GM21825 (cell line): ENCODE measurements around the gene CARD8.
A peak's percentile ranks its signal among the peaks of the same experiment; 100 is the strongest.
"Not testable (repeated sequence)": the region's sequence is repeated elsewhere in the genome, so short reads cannot be mapped to it uniquely, and the experiment has no call there.

Source experiments
- ATAC-seq: cut with Tn5 transposase; IDR thresholded peaks from one replicate; pipeline ENCODE4 v1.9.1; 2021; ENCODE audit warnings: mild to moderate bottlenecking, moderate library complexity; ENCODE audit not compliant: unreplicated experiment

CARD8 gene, protein sequence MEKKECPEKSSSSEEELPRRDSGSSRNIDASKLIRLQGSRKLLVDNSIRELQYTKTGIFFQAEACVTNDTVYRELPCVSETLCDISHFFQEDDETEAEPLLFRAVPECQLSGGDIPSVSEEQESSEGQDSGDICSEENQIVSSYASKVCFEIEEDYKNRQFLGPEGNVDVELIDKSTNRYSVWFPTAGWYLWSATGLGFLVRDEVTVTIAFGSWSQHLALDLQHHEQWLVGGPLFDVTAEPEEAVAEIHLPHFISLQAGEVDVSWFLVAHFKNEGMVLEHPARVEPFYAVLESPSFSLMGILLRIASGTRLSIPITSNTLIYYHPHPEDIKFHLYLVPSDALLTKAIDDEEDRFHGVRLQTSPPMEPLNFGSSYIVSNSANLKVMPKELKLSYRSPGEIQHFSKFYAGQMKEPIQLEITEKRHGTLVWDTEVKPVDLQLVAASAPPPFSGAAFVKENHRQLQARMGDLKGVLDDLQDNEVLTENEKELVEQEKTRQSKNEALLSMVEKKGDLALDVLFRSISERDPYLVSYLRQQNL

DNA sequence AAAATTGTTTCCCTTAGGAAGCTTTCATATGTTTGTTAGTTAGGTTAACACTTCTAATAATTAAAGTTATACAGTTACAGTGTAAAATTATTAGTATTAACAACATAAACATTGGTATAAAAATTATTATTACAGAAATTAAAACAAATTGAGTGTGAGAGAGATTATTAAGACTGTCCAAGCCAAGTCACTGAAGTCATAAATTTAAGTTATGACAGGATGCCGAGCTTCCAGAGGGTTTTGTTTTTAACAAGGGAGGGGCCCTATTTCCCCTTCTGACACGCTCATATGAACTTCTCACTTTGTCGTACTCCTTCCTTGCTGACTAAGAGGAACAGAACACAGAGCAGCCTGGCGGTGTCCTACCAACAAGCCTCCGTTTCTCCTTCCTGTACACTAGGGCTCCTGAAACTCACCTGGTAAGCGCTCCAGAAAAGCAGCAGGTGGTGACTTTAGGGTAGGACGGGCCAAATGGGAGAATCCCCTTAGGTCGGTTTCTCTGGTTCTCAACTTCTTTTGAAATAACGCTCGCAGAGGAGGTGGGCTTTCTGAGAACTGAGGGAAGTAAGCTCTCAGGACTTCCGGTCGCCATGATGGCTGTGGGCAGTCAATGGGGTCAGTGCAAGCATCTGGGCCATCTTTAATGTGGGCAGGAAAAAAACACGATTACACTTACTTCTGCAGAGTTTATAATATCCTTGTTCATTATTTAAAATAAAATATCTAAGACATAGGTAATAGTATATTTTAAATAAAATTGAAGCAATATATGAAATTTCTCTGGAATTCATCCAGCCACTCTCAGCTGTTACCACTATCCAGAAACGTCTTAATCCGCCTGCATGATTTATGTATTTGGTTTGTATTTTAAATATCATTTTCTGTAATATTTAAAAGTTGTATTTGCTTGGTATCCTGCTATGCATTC is at the start of gene CARD8:
TSS of gene CARD8 (minus strand) at position 537 of the 928 bp plus-strand sequence. CDS start 14,892 bp downstream, outside the sequence.
- ATAC-seq: peak; percentile 57

DNA sequence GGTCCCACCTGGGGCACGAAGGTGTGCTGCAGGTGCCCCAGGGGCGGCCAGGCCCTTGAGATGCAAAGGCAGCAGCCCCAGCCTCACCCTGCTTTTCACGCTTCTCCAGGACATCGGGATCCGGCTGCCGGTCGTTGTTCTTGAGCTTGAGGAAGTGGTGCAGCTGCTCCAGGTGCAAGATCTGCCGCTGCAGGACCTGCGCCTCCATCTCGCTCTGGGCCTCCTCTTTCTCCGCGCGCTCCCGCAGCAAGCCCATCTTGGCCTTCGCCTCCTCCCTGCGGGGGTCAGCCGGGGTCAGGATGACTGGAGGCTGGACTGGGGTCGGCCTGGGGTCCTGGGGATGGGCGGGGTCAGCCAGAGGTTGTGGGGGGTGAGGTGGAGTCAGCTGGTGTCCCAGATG is 48.2 kb upstream of the CARD8 start:
- ATAC-seq: no peak

DNA sequence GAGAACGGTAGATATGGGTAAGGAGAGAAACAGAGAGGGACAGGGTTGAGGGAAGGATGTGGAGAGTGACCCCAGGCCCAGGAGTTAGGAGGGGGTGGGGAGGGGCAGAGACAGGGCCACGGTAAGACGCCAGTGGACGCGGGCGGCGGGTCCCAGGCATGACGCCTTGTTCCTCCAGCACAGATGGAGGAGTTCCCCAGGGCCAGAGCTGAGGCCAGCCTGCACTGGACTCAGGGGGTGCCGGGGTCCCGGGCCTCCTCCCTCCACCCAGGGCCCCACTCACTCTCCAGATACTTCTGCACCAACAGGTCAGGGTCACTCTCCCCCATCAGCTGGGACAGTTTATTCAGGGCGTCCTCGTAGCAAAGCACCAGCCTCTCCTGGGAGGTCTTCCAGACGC is 47.7 kb upstream of the CARD8 start:
- no peak for ATAC-seq

DNA sequence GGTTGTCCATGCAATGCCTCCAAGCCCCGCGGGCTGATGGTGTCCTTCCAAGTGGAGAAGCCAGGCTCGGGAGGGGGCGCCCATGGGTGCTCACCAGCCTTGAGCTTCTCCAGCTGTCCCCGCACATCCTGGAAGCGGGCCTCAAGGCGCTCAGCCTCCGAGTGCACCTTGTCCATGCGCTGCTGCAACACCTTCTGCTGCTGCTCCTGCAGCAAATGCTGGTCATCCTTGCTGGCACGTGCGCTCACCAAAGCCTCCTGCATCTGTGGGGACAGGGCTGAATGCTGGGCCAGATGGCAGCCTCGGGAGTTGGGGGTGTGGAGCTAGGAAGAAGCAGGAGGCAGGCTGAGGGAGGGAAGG is 46.9 kb upstream of the CARD8 start:
- ATAC-seq: no peak

DNA sequence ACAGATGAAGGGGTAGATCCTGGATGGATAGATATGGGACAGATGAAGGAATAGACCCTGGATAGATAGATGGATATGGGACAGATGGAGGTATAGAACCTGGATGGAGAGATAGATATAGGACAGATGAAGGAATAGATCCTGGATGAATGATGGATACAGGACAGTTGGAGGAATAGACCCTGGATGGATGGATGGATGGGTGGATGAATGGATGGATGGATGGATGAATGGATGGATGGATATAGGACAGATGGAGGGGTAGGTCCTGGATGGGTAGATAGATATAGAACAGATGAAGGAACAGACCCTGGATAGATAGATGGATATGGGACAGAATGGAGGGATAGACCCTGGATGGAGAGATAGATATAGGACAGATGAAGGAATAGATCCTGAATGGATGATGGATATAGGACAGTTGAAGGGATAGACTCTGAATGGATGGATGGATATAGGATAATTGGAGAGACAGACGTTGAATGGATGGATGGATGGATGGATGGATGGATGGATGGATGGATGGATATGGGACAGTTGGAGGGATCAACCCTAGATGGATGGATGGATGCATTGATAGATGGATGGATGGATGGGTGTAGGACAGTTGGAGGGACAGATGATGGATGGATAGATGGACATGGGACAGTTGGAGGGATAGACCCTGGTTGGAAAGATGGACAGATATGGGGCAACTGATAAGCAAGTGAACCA is 46.3 kb upstream of the CARD8 start:
- ATAC-seq: no peak

DNA sequence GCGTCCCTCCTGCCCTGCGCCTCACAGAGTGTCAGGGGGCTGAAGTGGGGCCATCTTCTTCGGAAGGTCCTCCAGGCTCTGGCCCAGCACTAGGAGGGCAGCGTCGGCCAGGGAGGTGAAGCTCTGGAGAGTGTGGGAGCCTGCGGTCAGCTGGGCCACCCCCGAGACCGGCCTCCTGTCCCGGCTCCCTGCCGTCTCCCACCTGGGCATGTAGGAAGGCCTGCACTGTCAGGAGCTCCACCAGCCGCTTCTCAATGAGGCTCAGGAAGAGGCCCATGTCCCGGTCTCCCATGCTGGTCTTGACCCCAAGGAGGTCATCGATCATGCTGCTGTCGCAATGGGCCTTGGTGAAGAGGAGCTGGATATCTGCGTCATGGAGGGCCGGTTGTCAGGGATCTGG is 42.3 kb upstream of the CARD8 start:
- no peak for ATAC-seq

DNA sequence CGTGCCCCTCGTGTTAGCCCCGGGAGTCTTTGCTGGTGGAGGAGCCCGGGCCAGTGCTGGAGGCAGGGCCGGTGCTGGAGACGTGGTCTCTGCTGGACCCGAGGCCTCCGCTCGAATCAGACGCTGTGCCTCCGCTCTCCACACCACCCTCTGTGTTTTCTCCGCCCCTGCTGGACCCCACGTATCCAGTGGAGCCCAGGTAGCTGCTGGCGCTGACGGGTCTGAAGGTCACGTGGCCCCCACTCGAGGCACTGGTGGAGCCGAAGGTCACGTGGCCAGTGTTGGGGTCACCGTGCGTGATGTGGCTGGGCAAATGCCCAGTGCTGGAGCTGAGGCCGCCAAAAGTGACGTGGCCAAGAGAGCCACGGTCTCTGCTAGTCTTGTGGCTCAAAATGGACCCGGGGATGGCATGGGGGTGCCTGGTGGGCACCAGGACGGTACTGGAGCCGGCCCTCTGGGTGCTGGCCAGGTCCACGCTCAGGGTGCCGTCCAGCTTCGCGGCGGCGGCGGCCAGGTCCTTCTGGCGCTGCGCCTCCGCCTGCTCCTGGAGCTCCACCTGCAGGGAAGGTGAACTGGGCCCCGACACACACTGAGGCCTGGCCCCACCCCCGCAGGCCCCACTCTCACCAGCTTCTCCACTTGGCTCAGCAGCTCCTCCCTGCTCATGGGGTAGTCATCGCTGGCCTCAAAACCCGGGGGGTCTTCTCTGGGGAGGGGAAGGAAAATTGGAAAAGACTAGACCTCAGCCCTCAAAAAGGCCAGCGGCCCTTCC is 41.4 kb upstream of the CARD8 start:
- ATAC-seq: no peak

DNA sequence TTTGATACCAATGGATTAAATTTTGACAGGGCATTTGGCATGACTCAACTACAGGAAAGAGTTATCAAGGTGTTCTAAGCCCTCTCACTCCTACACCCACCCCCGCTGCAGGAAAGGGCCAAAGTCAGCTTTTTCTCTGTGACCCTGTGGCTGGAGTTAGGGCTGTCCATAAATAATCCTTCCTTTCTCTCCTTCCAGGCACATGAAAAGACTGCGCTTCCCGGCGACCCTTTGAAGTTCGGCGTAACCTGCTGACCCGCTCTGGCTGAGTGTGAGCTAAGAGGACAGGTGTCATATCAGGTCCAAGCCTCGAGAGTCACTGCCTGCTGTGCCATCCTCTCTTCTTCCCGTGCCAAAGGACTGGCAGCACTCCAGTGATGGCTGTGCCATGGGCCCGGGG is 39.7 kb upstream of the CARD8 start:
- no peak for ATAC-seq

DNA sequence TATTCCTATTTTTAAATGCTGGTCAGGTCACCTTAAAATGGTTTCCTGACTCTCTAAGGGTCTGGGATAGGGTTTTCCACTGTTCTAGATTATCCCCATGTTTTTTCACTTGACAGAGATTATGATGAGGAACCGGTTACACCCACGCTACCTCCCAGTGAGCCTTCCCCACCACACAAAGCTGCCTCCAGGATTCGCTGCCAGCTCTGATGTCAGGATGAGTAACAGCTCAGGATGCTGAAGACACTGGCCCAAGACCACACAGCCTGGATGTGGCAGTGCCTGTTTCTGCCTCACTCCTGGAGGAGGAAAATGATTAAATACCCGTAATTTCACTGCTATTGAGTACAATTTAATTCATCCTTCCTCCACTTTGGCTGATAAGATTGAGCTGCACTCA is 37.1 kb upstream of the CARD8 start:
- ATAC-seq: no peak

DNA sequence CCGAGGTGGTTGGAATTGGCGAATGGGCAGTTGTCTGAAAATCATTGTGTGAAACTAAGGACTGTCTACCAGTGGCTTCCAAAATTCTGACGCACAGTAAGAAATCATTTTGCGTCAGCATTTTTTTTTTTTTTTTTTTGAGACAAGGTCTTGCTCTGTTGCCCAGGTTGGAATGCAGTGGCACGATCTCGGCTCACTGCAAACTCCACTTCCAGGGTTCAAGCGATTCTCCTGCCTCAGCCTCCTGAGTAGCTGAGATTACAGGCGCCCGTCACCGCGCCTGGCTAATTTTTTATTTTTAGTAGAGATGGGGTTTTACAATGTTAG is 35.7 kb upstream of the CARD8 start:
- ATAC-seq: not testable (repeated sequence)

DNA sequence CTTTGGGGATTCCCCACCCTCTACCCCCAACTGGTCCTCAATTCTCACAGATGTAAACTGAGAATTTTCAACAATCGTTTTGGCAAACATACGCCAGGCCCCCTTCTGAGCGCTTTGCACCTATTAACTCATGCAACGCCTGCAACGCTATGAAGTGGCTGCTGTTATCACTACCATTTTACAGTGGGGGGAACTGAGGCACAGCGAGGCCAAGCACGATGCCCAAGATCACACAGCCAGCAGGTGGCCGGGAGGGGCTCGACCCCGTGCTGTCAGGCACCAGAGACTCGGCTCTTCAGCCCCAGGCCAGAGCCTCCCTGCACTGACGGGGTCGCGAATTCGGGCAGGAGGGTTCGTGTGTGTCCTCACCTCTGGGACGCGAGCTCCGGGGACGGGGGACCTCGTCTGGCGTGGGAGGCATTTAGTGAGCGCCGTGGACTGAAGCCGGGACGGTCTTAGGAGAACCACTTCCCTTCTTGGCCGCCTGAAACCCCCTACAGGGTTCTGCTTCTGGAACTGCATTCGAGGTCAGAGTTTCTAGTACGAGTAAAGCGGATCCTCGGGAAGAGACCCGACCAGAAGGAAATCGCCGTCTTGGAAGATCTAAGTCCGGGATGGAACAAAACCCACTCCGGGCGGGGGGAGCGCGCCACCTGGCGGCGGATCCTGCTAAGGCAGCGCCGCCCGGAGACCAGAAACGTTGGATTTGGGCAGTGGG is 35.2 kb upstream of the CARD8 start:
- no peak for ATAC-seq

DNA sequence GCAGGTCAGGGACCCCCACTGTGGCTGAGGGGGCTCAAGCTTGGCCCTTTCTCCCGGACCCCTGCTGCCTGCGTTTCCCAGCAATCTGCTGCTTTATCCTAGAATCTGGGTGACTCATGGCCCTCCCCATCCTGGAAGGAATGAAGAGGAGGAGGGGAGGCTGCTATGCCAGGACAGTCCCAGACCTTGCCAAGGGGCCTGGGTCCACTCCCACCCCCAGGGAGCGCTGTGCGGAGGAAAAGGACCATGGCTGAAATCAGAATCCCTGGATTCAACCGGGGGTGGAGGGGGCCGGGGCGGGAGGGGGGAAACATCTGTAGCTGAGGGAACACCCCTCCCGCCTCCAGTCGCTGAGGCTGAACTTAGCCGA is 34.7 kb upstream of the CARD8 start:
- no peak for ATAC-seq

DNA sequence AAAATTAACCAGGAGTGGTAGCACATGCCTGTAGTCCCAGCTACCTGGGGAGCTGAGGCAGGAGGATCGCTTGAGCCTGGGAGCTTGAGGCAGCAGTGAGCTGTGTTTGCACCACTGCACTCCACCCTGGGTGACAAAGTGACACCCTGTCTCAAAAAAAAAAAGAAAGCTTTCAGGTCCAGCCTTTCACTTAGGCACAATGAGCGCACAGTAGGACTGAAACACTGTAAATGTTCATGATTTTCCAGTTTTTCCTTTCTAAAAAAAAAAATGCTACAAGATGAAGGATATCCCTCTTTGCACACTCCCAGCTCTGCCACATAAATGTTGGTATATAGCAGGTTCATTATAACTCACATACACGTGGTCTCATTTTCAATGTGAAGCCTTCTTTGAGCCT is 32.0 kb upstream of the CARD8 start:
- ATAC-seq: no peak

DNA sequence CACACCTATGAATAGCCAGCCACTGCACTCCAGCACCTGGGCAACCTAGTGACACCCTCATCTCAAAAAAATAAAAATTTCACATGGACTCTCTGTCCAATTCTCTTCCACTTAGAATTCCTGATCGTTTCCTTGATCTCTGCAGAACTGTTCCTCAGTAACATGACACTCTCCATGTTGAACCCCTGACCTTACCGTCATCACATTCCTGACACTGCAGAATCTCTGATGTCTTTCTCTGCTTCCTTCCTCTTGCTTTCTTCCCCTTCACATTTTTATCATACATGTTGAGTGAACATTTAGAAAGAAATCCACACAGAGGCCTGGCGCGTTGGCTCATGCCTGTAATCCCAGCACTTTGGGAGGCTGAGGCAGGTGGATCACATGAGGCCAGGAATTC is 29.2 kb upstream of the CARD8 start:
- ATAC-seq: no peak

DNA sequence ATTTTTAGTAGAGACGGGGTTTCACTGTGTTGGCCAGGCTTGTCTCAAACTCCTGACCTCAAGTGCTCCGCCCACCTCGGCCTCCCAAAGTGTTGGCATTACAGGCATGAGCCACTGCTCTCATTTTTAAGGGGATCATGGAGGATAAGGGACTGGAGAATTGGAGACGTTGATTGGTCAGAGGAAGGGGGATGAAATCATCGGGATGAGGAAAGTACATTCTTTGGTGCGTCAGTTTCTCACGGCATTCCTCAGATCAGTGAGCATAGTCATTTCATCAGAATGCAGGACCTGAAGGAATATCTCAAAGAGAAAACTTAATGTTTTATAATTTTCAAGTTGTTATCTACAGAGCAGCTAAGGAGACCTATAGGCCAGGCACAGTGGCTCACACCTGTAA is 28.2 kb upstream of the CARD8 start:
- ATAC-seq: no peak

DNA sequence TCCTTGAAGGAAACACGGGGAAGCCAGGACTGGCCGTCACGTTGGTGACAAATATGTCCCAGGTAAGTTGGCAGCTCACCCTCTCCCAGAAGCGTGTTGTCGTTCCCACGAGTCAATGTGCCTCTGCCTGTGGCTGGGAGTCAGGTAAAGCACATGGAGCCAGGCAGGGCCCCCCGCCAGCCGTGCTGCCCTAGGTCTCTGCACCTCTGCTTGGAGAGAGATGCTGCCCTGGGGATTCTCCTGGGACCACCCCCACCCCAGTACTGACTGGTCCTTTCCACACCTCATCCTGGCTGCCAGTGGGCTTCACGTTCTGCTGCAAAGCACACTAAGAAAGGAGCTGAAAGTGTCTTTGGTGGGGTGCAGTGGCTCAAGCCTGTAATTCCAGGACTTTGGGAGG is 24.0 kb upstream of the CARD8 start:
- no peak for ATAC-seq

DNA sequence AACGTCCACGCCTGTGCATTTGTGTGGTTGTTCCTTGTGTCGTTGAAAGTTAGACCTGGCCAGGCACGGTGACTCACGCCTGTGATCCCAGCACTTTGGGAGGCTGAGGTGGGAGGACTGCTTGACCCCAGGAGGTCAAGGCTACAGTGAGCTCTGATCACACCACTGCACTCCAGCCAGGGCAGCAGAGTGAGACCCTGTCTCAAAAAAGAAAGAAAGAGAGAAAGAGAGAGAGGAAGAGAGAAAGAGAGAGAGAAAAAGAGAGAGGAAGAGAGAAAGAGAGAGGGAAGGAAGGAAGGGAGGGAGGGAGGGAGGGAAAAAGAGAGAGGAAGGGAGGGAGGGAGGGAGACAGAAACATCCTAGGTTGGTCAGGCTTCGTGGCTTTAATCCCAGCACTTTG is 19.2 kb upstream of the CARD8 start:
- ATAC-seq: no peak

DNA sequence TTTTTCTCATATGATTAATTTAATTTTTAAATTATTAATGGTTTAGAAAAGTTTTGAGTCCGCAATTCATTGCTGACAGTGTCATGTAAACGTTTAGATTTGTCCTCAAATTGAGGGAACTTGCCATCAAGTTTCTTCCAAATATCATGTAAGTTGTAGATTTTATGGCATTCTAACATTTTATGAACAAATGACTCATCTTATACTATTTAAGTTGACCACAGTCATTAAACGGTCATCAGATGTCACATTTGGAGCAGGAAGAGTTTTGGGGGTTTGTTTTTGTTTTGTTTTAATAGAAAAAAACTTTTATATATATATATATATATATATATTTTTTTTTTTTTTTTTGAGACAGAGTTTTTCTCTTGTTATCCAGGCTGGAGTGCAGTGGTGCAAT is 18.5 kb upstream of the CARD8 start:
- no peak for ATAC-seq

DNA sequence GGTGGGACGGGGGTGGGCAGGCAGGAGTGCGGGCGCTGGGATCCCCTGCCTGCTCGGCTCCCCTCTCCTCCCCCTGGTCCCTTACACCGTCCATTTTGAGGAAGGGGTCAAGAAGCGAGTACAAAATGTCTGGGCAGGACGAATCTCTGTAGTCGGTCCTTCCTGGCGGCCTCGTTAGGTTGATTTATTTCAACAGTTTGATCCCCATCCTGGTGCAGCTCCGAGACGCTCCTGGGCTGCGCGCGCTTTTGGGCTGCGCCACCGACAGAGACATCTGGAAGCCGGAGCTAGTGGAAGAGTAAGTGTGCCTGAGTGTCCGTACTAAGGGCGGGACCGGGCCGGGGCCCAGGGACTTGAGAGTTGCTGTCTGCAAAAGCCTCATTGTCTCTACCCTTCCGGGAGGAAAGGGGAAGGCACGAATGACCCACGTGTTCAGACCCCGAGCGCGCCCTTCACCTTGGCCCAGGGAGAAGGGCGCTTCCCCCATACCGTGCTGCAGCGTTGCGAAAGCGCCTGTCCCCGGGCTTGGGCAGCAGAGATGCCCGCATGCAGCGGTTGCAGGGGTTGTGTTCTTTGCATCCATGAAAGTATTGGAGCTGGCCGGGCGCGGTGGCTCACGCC is 15.9 kb upstream of the CARD8 start:
- ATAC-seq: no peak

DNA sequence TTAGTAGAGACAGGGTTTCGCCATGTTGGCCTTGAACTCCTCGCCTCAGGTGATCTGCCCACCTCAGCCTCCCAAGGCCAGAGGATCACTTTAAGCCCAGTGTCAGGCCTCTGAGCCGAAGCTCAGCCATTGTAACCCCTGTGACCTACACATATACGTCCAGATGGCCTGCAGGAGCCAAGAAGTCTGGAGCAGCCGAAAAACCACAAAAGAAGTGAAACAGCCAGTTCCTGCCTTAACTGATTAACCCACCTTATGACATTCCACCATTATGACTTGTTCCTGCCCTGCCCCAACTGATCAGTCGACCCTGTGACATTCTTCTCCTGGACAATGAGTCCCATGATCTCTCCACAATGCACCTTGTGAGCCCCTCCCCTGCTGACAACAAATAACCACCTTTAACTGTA is 13.9 kb upstream of the CARD8 start:
- ATAC-seq: not testable (repeated sequence)
